HEK293 (cell line): ENCODE results near the gene IER2.

ENCODE experiments used
- HOXA7 ChIP-seq: sonication (generic); formaldehyde crosslinking; IDR thresholded peaks from 2 replicates; pipeline ENCODE4 v1.8.1; 2022; ENCODE audit warnings: missing genetic modification reagents, borderline replicate concordance
- IKZF3 ChIP-seq: fragments of 450-650 bp; IDR thresholded peaks from 2 replicates; pipeline ENCODE4 v1.5.0; 2018; ENCODE audit warnings: missing biosample characterization, mild to moderate bottlenecking, missing genetic modification characterization, moderate library complexity
- KLF10 ChIP-seq: fragments of 450-650 bp; IDR thresholded peaks from 2 replicates; pipeline ENCODE4 v1.5.1; 2018; ENCODE audit warnings: missing biosample characterization, mild to moderate bottlenecking, missing genetic modification characterization
- PRDM10 ChIP-seq: fragments of 450-650 bp; formaldehyde crosslinking; IDR thresholded peaks from 2 replicates; pipeline ENCODE4 v1.5.1; 2016; ENCODE audit warnings: missing biosample characterization, missing genetic modification characterization
- PRDM6 ChIP-seq: fragments of 450-650 bp; formaldehyde crosslinking; IDR thresholded peaks from 2 replicates; pipeline ENCODE4 v1.5.1; 2017; ENCODE audit warnings: missing biosample characterization, missing genetic modification characterization
- SP2 ChIP-seq: fragments of 450-650 bp; formaldehyde crosslinking; IDR thresholded peaks from 2 replicates; pipeline ENCODE4 v1.5.1; 2016; ENCODE audit warnings: missing biosample characterization, missing genetic modification characterization
- ZBTB20 ChIP-seq: fragments of 450-650 bp; formaldehyde crosslinking; IDR thresholded peaks from 2 replicates; pipeline ENCODE4 v1.5.1; 2016; ENCODE audit warnings: missing biosample characterization, missing genetic modification characterization
- ZNF112 ChIP-seq: fragments of 450-650 bp; formaldehyde crosslinking; IDR thresholded peaks from 2 replicates; pipeline ENCODE4 v1.5.0; 2017; ENCODE audit warnings: missing biosample characterization, missing genetic modification characterization
- ZNF19 ChIP-seq: fragments of 450-650 bp; formaldehyde crosslinking; IDR thresholded peaks from 2 replicates; pipeline ENCODE4; 2016; ENCODE audit warnings: missing biosample characterization, missing genetic modification characterization, low read depth
- ZNF2 ChIP-seq: fragments of 450-650 bp; formaldehyde crosslinking; IDR thresholded peaks from 2 replicates; pipeline ENCODE4 v1.5.1; 2016; ENCODE audit warnings: missing biosample characterization, missing genetic modification characterization
- ZNF202 ChIP-seq: fragments of 450-650 bp; formaldehyde crosslinking; IDR thresholded peaks from 2 replicates; pipeline ENCODE4 v1.5.1; 2016; ENCODE audit warnings: missing biosample characterization, missing genetic modification characterization, borderline replicate concordance
- ZNF280C ChIP-seq: fragments of 450-650 bp; formaldehyde crosslinking; IDR thresholded peaks from 2 replicates; pipeline ENCODE4 v1.5.1; 2016; ENCODE audit warnings: missing biosample characterization, missing genetic modification characterization
- ZNF366 ChIP-seq: fragments of 450-650 bp; formaldehyde crosslinking; conservative IDR thresholded peaks from 2 replicates; pipeline ENCODE4 v1.5.1; 2016; ENCODE audit warnings: missing biosample characterization, missing genetic modification characterization
- ZNF37A ChIP-seq: fragments of 450-650 bp; IDR thresholded peaks from 2 replicates; pipeline ENCODE4 v1.5.1; 2018; ENCODE audit warnings: missing biosample characterization, missing genetic modification characterization
- ZNF449 ChIP-seq: fragments of 450-650 bp; formaldehyde crosslinking; IDR thresholded peaks from 2 replicates; pipeline ENCODE4 v1.5.1; 2017; ENCODE audit warnings: missing biosample characterization, mild to moderate bottlenecking, missing genetic modification characterization, moderate library complexity
- ZNF501 ChIP-seq: fragments of 450-650 bp; formaldehyde crosslinking; IDR thresholded peaks from 2 replicates; pipeline ENCODE4 v1.5.1; 2016; ENCODE audit warnings: missing biosample characterization, missing genetic modification characterization
- ZNF513 ChIP-seq: fragments of 450-650 bp; IDR thresholded peaks from 2 replicates; pipeline ENCODE4 v1.5.1; 2018; ENCODE audit warnings: missing biosample characterization, missing genetic modification characterization
- ZNF560 ChIP-seq: fragments of 450-650 bp; formaldehyde crosslinking; IDR thresholded peaks from 2 replicates; pipeline ENCODE4 v1.5.1; 2017; ENCODE audit warnings: missing biosample characterization, missing genetic modification characterization, borderline replicate concordance
- ZNF580 ChIP-seq: fragments of 450-650 bp; formaldehyde crosslinking; IDR thresholded peaks from 2 replicates; pipeline ENCODE4 v1.5.1; 2016; ENCODE audit warnings: missing biosample characterization, missing genetic modification characterization
- ZNF654 ChIP-seq: fragments of 450-650 bp; formaldehyde crosslinking; IDR thresholded peaks from 2 replicates; pipeline ENCODE4 v1.5.1; 2016; ENCODE audit warnings: low read depth, missing biosample characterization, missing genetic modification characterization
- ZNF677 ChIP-seq: fragments of 450-650 bp; IDR thresholded peaks from 2 replicates; pipeline ENCODE4 v1.5.0; 2018; ENCODE audit warnings: missing biosample characterization, mild to moderate bottlenecking, missing genetic modification characterization, moderate library complexity
- ZNF704 ChIP-seq: fragments of 450-650 bp; formaldehyde crosslinking; IDR thresholded peaks from 2 replicates; pipeline ENCODE4 v1.5.1; 2016; ENCODE audit warnings: missing biosample characterization, missing genetic modification characterization
- ZNF792 ChIP-seq: fragments of 450-650 bp; formaldehyde crosslinking; IDR thresholded peaks from 2 replicates; pipeline ENCODE4 v1.5.1; 2016; ENCODE audit warnings: missing biosample characterization, missing genetic modification characterization
- ZNF830 ChIP-seq: fragments of 450-650 bp; IDR thresholded peaks from 2 replicates; pipeline ENCODE4 v1.5.0; 2018; ENCODE audit warnings: missing biosample characterization, missing genetic modification characterization, low read depth, mild to moderate bottlenecking, moderate library complexity

Gene IER2

GRCh38 chr19:13152974-13153568, 2.9 kb downstream of the IER2 start (continued):
- TF ChIP-seq ZNF830 (tag by site-specific recombination) (no peak), ZNF580 (peak; percentile 34; the same call in 1 of the 2 replicates), ZNF449 (tag by site-specific recombination) (peak; percentile 98), ZNF366 (tag by site-specific recombination) (0 out of 2 replicates have a peak, but pooled peaks have one; percentile 45), PRDM10 (no peak), HOXA7 (CRISPR knock-in tag) (no peak), ZNF560 (no peak), PRDM6 (peak; percentile 5; the same call in 1 of the 2 replicates), ZNF280C (tag by site-specific recombination) (no peak), ZBTB20 (peak; percentile 70; the same call in 1 of the 2 replicates), ZNF654 (no peak), IKZF3 (tag by site-specific recombination) (no peak), ZNF112 (tag by site-specific recombination) (no peak), ZNF513 (tag by site-specific recombination) (peak; percentile 43; the same call in 1 of the 2 replicates), ZNF19 (no peak), ZNF704 (tag by site-specific recombination) (no peak; the same call in 1 of the 2 replicates), ZNF202 (tag by site-specific recombination) (no peak), KLF10 (peak; percentile 74), SP2 (tag by site-specific recombination) (peak; percentile 82), ZNF37A (no peak), ZNF792 (tag by site-specific recombination) (no peak; the same call in 1 of the 2 replicates), ZNF677 (tag by site-specific recombination) (no peak), ZNF501 (tag by site-specific recombination) (peak; percentile 96), ZNF2 (tag by site-specific recombination) (peak; percentile 95)
